Neuronal stem cell (in vitro differentiated cells): Measurements from ENCODE around the gene PCF11.

ENCODE experiments used
- DNase-seq: peaks from one replicate; pipeline ENCODE4 v3.0.0-alpha.2; 2013; ENCODE audit warnings: low spot score
- H2AFZ ChIP-seq: one replicate; pipeline ENCODE4 v1.6.1; 2013; ENCODE audit warnings: mild to moderate bottlenecking, low read length, inconsistent platforms
- H2AK5ac ChIP-seq: 2 replicates; pipeline ENCODE4 v1.6.1; 2013; ENCODE audit warnings: low read depth, mild to moderate bottlenecking, inconsistent platforms, low read length, moderate library complexity, mixed read lengths
- H2BK120ac ChIP-seq: 2 replicates; pipeline ENCODE4 v1.6.1; 2013; ENCODE audit warnings: low read depth, mild to moderate bottlenecking, inconsistent platforms, low read length, moderate library complexity, mixed read lengths
- H2BK12ac ChIP-seq: one replicate; pipeline ENCODE4 v1.6.1; 2013; ENCODE audit warnings: low read length, inconsistent platforms
- H2BK15ac ChIP-seq: 2 replicates; pipeline ENCODE4 v1.6.1; 2013; ENCODE audit warnings: mild to moderate bottlenecking, low read length, inconsistent platforms, mixed read lengths
- H2BK5ac ChIP-seq: one replicate; pipeline ENCODE4 v1.6.1; 2013; ENCODE audit warnings: inconsistent platforms, mild to moderate bottlenecking, low read length, moderate library complexity
- H3K14ac ChIP-seq: one replicate; pipeline ENCODE4 v1.6.1; 2013; ENCODE audit warnings: low read length, inconsistent platforms
- H3K18ac ChIP-seq: 2 replicates; pipeline ENCODE4 v1.6.1; 2013; ENCODE audit warnings: low read length, inconsistent platforms
- H3K23ac ChIP-seq: 2 replicates; pipeline ENCODE4 v1.6.1; 2013; ENCODE audit warnings: low read depth, mild to moderate bottlenecking, mixed read lengths, low read length, inconsistent platforms; ENCODE audit not compliant: poor library complexity
- H3K27ac ChIP-seq: replicated peaks from 3 replicates; pipeline ENCODE4 v1.5.1; 2013; ENCODE audit warnings: low read length, inconsistent platforms
- H3K27me3 ChIP-seq, 3 experiments: 2 replicates each; pipeline ENCODE4 v1.6.1; 2013; ENCODE audit warnings: low read length in 3 of 3, mild to moderate bottlenecking in 2 of 3, inconsistent platforms in 1 of 3, low read depth in 1 of 3, mixed read lengths in 1 of 3, moderate library complexity in 1 of 3; ENCODE audit not compliant: control insufficient read depth in 3 of 3, insufficient read depth in 3 of 3
- H3K36me3 ChIP-seq, 2 donors: replicated peaks in 1 of 2; 2 replicates each; pipeline ENCODE4 v1.6.1; 2013; ENCODE audit warnings: low read length in 2 of 2; ENCODE audit not compliant: control insufficient read depth in 2 of 2, insufficient read depth in 2 of 2
- H3K4ac ChIP-seq: 2 replicates; pipeline ENCODE4 v1.6.1; 2013; ENCODE audit warnings: inconsistent platforms, mild to moderate bottlenecking, low read length, moderate library complexity
- H3K4me1 ChIP-seq, 2 donors: 1 replicate in 1 of 2; 2 replicates in 1 of 2; pipeline ENCODE4 v1.6.1; 2013; ENCODE audit warnings: low read length in 2 of 2, low read depth in 1 of 2; ENCODE audit not compliant: control insufficient read depth in 2 of 2, insufficient read depth in 1 of 2
- H3K4me2 ChIP-seq: one replicate; pipeline ENCODE4 v1.6.1; 2013; ENCODE audit warnings: mild to moderate bottlenecking, low read length, inconsistent platforms; ENCODE audit not compliant: insufficient read depth, poor library complexity, severe bottlenecking
- H3K4me3 ChIP-seq, 2 donors: 2 replicates each; pipeline ENCODE4 v1.5.1; 2013; ENCODE audit warnings: low read length in 2 of 2, mild to moderate bottlenecking in 2 of 2, inconsistent platforms in 1 of 2, moderate library complexity in 1 of 2
- H3K79me1 ChIP-seq: one replicate; pipeline ENCODE4 v1.6.1; 2013; ENCODE audit warnings: low read depth, mild to moderate bottlenecking, inconsistent platforms, low read length, moderate library complexity
- H3K9ac ChIP-seq: one replicate; pipeline ENCODE4 v1.6.1; 2013; ENCODE audit warnings: mild to moderate bottlenecking, low read depth, low read length, inconsistent platforms; ENCODE audit not compliant: poor library complexity
- H3K9me3 ChIP-seq, 2 donors: replicated peaks in 1 of 2; 2 replicates each; pipeline versions ENCODE3 to v1.6.1; 2013; ENCODE audit warnings: low read length in 2 of 2, mild to moderate bottlenecking in 2 of 2, inconsistent platforms in 1 of 2, low read depth in 1 of 2, mixed read lengths in 1 of 2, moderate library complexity in 1 of 2; ENCODE audit not compliant: control insufficient read depth in 2 of 2, insufficient read depth in 1 of 2
- H4K8ac ChIP-seq: one replicate; pipeline ENCODE4 v1.6.1; 2013; ENCODE audit warnings: low read depth, mild to moderate bottlenecking, inconsistent platforms, low read length, moderate library complexity
- H4K91ac ChIP-seq: one replicate; pipeline ENCODE4 v1.6.1; 2013; ENCODE audit warnings: low read length, low read depth, mild to moderate bottlenecking, inconsistent platforms; ENCODE audit not compliant: poor library complexity
- WGBS, 2 donors: extraction: QIAGEN DNeasy Blood & Tissue Kit; methylation state at CpG; one replicate each; pipeline ENCODE4 v1.1.7; 2013; ENCODE audit warnings: missing lambda C conversion rate in 2 of 2, mixed read lengths in 1 of 2; ENCODE audit not compliant: insufficient read length in 2 of 2, insufficient replicate concordance in 1 of 2; ENCODE audit errors: extremely low coverage in 2 of 2; 5-methylcytosine and 5-hydroxymethylcytosine counted together

PCF11 gene

GRCh38 chr11:83220260-83220659 is 63.3 kb downstream of the PCF11 start:
- H3K4me2 ChIP-seq: no peak overlapping the region
- no peak overlapping the region for H4K8ac ChIP-seq
- H4K91ac ChIP-seq: no peak overlapping the region
- H3K36me3 ChIP-seq: no peaks in the 10 kb centered on the region
- H2BK12ac ChIP-seq: no peak overlapping the region
- no peak overlapping the region for H3K18ac ChIP-seq
- WGBS, 2 donors: no CpG with 5 or more reads among the region's 10 CpGs
- no peak overlapping the region for H2BK15ac ChIP-seq
- no peaks in the 10 kb centered on the region for H3K79me1 ChIP-seq
- DNase-seq: no peak
- no peak overlapping the region for H2BK120ac ChIP-seq
- no peak overlapping the region for H3K23ac ChIP-seq
- no peak overlapping the region for H2BK5ac ChIP-seq
- no peak overlapping the region for H3K9ac ChIP-seq
- H3K4me1 ChIP-seq: no peaks in the 10 kb centered on the region
- no peak overlapping the region for H3K4ac ChIP-seq
- H3K4me3 ChIP-seq: no peak overlapping the region
- H3K14ac ChIP-seq: no peak overlapping the region
- no peak overlapping the region for H2AFZ ChIP-seq
- no peaks in the 10 kb centered on the region for H3K27me3 ChIP-seq
- H3K27ac ChIP-seq: no peak overlapping the region
- H3K9me3 ChIP-seq: no peaks in the 10 kb centered on the region
- no peak overlapping the region for H2AK5ac ChIP-seq

GRCh38 chr11:83221694-83222093 is 64.8 kb downstream of the PCF11 start:
- Histone ChIP-seq H3K79me1 (no peaks in the 10 kb centered on the region), H3K27ac (no peak overlapping the region), H3K14ac (no peak overlapping the region), H3K18ac (no peak overlapping the region), H3K4me3 (no peak overlapping the region), H3K4ac (no peak overlapping the region), H2BK12ac (no peak overlapping the region), H3K27me3 (no peaks in the 10 kb centered on the region), H2AFZ (no peak overlapping the region), H3K4me2 (no peak overlapping the region), H4K91ac (no peak overlapping the region), H2BK15ac (no peak overlapping the region), H3K9ac (no peak overlapping the region), H3K36me3 (no peaks in the 10 kb centered on the region), H2BK120ac (no peak overlapping the region), H2BK5ac (no peak overlapping the region), H2AK5ac (no peak overlapping the region), H4K8ac (no peak overlapping the region), H3K4me1 (no peaks in the 10 kb centered on the region), H3K9me3 (no peaks in the 10 kb centered on the region), H3K23ac (no peak overlapping the region)
- no peak for DNase-seq

- Histone ChIP-seq H2BK12ac (no peak overlapping the region), H3K9ac (no peak overlapping the region), H3K4ac (no peak overlapping the region), H3K27ac (no peak overlapping the region), H2BK15ac (no peak overlapping the region), H3K9me3 (no peaks in the 10 kb centered on the region), H3K4me3 (no peak overlapping the region), H3K23ac (no peak overlapping the region), H3K36me3 (no peaks in the 10 kb centered on the region), H2BK120ac (no peak overlapping the region), H2BK5ac (no peak overlapping the region), H4K91ac (no peak overlapping the region), H3K27me3 (no peaks in the 10 kb centered on the region), H3K18ac (no peak overlapping the region), H2AFZ (no peak overlapping the region), H3K4me2 (no peak overlapping the region), H3K14ac (no peak overlapping the region), H4K8ac (no peak overlapping the region), H3K4me1 (no peaks in the 10 kb centered on the region), H3K79me1 (no peaks in the 10 kb centered on the region), H2AK5ac (no peak overlapping the region)
- no peak for DNase-seq
- no CpG with 5 or more reads among the region's 1 CpG for WGBS, 2 donors
These were observed 65.6 kb downstream of the PCF11 start for GRCh38 chr11:83222499-83222898.

- Histone ChIP-seq H3K27me3 (no peaks in the 10 kb centered on the region), H3K4me2 (no peak overlapping the region), H4K8ac (no peak overlapping the region), H3K79me1 (no peaks in the 10 kb centered on the region), H4K91ac (no peak overlapping the region), H2AK5ac (no peak overlapping the region), H3K36me3 (no peaks in the 10 kb centered on the region), H2AFZ (no peak overlapping the region), H2BK5ac (no peak overlapping the region), H3K4me3 (no peak overlapping the region), H3K4ac (no peak overlapping the region), H3K18ac (no peak overlapping the region), H3K27ac (no peak overlapping the region), H3K9ac (no peak overlapping the region), H3K4me1 (no peaks in the 10 kb centered on the region), H3K23ac (no peak overlapping the region), H2BK12ac (no peak overlapping the region), H3K14ac (no peak overlapping the region), H2BK120ac (no peak overlapping the region), H2BK15ac (no peak overlapping the region), H3K9me3 (no peaks in the 10 kb centered on the region)
- no CpG with 5 or more reads among the region's 2 CpGs for WGBS, 2 donors
- DNase-seq: no peak
These were observed 66.5 kb downstream of the PCF11 start for GRCh38 chr11:83223457-83223856.
